Measurements from ENCODE around the gene LIN9. TPM values are rescaled to one million over a fixed set of nuclear protein-coding genes. Genes with fewer than 3 reads are reported as not detected.
A peak's percentile ranks its signal among the peaks of the same experiment; 100 is the strongest.
"Not testable (repeated sequence)": the region's sequence is repeated elsewhere in the genome, so short reads cannot be mapped to it uniquely, and the experiment has no call there.

The LIN9 gene
- total RNA-seq, 1 donor from 2014 or later, result 3.2 TPM

DNA sequence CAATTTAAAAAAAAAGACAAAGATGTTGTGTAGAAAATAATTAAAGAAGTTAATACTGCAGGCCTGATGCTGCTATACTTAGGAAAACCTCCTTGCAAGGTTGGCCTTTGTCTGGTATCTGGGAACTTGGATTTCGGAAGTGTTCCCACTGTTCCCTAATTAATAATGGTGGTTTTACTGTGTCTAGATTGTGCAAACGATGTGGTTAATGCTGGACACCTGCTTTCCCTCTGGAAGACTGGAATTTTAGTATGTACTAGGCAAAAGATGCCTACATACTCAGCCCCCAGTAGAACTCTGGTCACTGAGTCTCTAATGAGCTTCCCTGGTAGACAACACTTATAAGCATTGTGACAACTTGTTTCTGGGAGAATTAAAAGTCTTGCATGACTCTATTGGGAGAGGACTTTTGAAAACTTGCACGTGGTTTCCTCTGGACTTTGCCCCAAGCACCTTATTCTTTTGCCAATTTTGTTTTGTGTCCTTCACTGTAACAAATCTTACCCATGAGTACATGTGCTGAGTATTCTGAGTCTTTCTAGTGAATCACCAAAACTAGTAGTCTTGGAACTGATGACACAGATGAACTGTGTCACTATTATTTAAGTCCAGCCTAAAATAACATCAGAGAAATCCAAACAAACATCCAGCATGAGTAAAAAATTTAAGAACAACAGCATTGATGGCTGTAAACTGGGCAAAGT is 40.4 kb downstream of the LIN9 start:
- Histone ChIP-seq H3K4me3 (ENCODE audit: low read depth, low read length) (no peak overlapping the region), H3K27me3 (ENCODE audit: control insufficient read depth, insufficient read depth, low read length) (no peaks in the 10 kb centered on the region), H3K36me3 (ENCODE audit: control insufficient read depth, insufficient read depth, low read length) (no peaks in the 10 kb centered on the region)
- TF ChIP-seq, protein P1, sequence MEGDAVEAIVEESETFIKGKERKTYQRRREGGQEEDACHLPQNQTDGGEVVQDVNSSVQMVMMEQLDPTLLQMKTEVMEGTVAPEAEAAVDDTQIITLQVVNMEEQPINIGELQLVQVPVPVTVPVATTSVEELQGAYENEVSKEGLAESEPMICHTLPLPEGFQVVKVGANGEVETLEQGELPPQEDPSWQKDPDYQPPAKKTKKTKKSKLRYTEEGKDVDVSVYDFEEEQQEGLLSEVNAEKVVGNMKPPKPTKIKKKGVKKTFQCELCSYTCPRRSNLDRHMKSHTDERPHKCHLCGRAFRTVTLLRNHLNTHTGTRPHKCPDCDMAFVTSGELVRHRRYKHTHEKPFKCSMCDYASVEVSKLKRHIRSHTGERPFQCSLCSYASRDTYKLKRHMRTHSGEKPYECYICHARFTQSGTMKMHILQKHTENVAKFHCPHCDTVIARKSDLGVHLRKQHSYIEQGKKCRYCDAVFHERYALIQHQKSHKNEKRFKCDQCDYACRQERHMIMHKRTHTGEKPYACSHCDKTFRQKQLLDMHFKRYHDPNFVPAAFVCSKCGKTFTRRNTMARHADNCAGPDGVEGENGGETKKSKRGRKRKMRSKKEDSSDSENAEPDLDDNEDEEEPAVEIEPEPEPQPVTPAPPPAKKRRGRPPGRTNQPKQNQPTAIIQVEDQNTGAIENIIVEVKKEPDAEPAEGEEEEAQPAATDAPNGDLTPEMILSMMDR (IDR thresholded peaks at IDR 0.05; ENCODE audit: insufficient read depth, low read length, severe bottlenecking), result no peak
- DNase-seq (ENCODE audit: low read depth) (peak; percentile 80), FAIRE-seq (no peak)

DNA sequence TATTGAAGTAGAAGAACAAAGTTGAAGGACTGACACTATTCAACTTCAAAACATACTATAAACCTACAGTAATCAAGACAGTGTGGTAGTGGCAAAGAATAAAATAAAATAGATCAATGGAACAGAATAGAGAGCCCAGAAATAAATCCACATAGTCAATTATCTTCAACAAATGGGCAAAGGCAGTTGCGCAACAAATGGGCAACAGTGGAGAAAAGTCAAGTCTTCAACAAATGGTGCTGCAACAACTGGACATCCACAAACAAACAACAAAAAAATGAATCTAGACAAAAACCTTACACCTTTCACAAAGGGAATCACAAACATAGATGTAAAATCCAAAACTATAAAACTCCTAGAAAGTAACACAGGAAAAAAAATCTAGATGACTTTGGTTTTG is 47.1 kb downstream of the LIN9 start:
- Histone ChIP-seq H3K4me3 (ENCODE audit: low read depth, low read length) (no peak overlapping the region), H3K27me3 (ENCODE audit: control insufficient read depth, insufficient read depth, low read length) (no peaks in the 10 kb centered on the region), H3K36me3 (ENCODE audit: control insufficient read depth, insufficient read depth, low read length) (no peaks in the 10 kb centered on the region)
- DNase-seq (ENCODE audit: low read depth) (no peak), FAIRE-seq (no peak)
- TF ChIP-seq, protein P1 (IDR thresholded peaks at IDR 0.05; ENCODE audit: insufficient read depth, low read length, severe bottlenecking), result no peak

DNA sequence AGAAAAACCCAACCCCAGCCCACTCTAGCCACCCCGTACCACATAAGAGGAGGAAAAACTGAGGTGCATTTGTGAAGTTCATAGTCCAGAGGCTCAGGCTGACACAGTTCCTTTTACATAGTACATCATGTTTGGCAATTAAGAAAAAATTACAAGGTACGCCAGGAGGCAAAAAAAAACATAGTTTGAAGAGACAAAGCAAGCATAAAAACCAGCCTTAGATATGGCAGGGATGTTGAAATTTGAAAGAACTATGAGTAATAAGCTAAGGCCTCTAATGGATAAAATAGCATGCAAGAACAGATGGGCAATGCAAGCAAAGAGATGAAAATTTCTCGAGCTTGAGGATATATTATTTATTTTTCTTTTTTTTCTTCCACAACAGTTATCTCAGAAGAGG is 53.6 kb downstream of the LIN9 start:
- Histone ChIP-seq H3K4me3 (ENCODE audit: low read depth, low read length) (no peak overlapping the region), H3K27me3 (ENCODE audit: control insufficient read depth, insufficient read depth, low read length) (no peaks in the 10 kb centered on the region), H3K36me3 (ENCODE audit: control insufficient read depth, insufficient read depth, low read length) (no peaks in the 10 kb centered on the region)
- TF ChIP-seq, protein P1 (IDR thresholded peaks at IDR 0.05; ENCODE audit: insufficient read depth, low read length, severe bottlenecking), result no peak
- no peak for FAIRE-seq
- DNase-seq (ENCODE audit: low read depth), result no peak

DNA sequence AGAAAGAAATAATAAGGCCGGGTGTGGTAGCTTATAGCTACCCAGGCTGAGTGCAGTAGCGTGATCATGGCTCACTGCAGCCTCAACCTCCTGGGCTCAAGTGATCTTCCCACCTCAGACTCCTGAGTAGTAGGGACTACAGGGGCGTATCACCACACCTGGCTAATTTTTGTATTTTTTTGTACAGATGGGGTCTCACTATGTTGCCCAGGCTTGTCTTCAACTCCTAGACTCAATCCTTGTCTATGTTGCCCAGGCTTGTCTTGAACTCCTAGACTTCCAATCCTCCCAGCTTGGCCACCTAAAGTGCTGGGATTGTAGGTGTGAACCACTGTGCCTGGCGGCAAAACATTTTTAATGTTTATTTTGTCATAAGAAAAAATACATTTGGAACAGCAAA is 55.0 kb downstream of the LIN9 start:
- no peaks in the 10 kb centered on the region for H3K36me3 ChIP-seq (ENCODE audit: control insufficient read depth, insufficient read depth, low read length)
- no peak overlapping the region for H3K4me3 ChIP-seq (ENCODE audit: low read depth, low read length)
- FAIRE-seq (no peak), DNase-seq (ENCODE audit: low read depth) (no peak)
- TF ChIP-seq, protein P1 (IDR thresholded peaks at IDR 0.05; ENCODE audit: insufficient read depth, low read length, severe bottlenecking), result no peak
- H3K27me3 ChIP-seq (ENCODE audit: control insufficient read depth, insufficient read depth, low read length), result no peaks in the 10 kb centered on the region

DNA sequence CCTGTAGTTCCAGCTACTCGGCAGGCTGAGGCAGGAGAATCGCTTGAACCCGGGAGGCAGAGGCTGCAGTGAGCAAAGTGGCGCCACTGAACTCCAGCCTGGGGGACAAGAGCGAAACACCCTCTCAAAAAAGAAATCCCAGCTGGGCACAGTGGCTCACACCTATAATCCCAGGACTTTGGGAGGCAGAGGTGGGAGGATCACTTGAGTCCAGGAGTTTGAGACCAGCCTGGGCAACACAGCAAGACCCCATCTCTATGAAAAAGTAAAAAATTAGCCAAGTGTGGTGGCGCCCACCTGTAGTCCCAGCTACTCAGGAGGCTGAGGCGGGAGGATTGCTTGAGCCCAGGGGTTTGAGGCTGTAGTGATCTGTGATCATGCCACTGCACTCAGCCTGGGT is 56.1 kb downstream of the LIN9 start:
- H3K4me3 ChIP-seq (ENCODE audit: low read depth, low read length); DNase-seq (ENCODE audit: low read depth); H3K36me3 ChIP-seq (ENCODE audit: control insufficient read depth, insufficient read depth, low read length); H3K27me3 ChIP-seq (ENCODE audit: control insufficient read depth, insufficient read depth, low read length); FAIRE-seq: not testable (repeated sequence)

DNA sequence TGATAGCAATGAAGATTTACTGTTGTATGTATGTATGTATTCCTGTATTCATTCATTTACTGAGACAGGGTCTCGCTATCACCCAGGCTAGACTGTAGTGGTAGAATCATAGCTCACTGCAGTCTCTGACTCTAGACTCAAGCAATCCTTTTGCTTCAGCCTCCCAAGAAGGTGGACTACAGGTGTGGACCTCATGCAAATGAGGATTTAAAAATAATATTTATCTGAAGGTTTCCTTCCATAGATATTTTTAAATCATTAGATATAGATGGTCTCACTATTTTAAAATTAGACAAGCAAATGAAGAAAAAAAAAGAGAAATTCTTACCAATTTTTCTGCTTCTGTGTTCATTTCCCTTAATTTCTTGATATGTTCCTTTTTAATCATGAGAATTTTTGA is 58.5 kb downstream of the LIN9 start:
- TF ChIP-seq, protein P1 (IDR thresholded peaks at IDR 0.05; ENCODE audit: insufficient read depth, low read length, severe bottlenecking), result no peak
- no peak for DNase-seq (ENCODE audit: low read depth)
- FAIRE-seq, result no peak
- H3K27me3 ChIP-seq (ENCODE audit: control insufficient read depth, insufficient read depth, low read length), result no peaks in the 10 kb centered on the region
- H3K4me3 ChIP-seq (ENCODE audit: low read depth, low read length), result no peak overlapping the region
- H3K36me3 ChIP-seq (ENCODE audit: control insufficient read depth, insufficient read depth, low read length), result no peaks in the 10 kb centered on the region

All from bronchial epithelial cell (primary cell).